Left colon (tissue), 2 donors: ENCODE data around the gene LRRC23. TPM values are rescaled to one million over a fixed set of nuclear protein-coding genes. Genes with fewer than 3 reads are reported as not detected.

ENCODE experiments used
- ATAC-seq: fragments of 200-7000 bp; cut with Tn5 transposase; one replicate; pipeline ENCODE4 v1.9.1; 2020; ENCODE audit warnings: mild to moderate bottlenecking, moderate library complexity
- DNase-seq, 2 donors: peaks; one replicate each; pipeline ENCODE4 v3.0.0-alpha.2; 2020
- intact Hi-C, 2 donors: fragments of 100-400 bp; cut with DNase I in 1 of 2; cut with micrococcal nuclease in 1 of 2; formaldehyde crosslinking; loops; one replicate each; pipeline versions ENCODE4 v1.11.2 to v1.14.0; 2022; cut with DNase I, micrococcal nuclease
- total RNA-seq, 2 donors: library from RNA; stranded (reverse); fragmentation: NEBNext Ultra II Directional; extraction: Animal tissue kit (Norgen Biotek cat#: 25700); gene quantifications; one replicate each; pipeline ENCODE4 v1.2.1, GENCODE V29; 2021
- donor health status: DM: no; HTN: no; CAD: no.
- donor health status: DM: yes; HTN: yes; CAD: no.

The LRRC23 gene
- total RNA-seq, 2 donors from 2014 or later = 2.9 to 4.3 TPM

DNA sequence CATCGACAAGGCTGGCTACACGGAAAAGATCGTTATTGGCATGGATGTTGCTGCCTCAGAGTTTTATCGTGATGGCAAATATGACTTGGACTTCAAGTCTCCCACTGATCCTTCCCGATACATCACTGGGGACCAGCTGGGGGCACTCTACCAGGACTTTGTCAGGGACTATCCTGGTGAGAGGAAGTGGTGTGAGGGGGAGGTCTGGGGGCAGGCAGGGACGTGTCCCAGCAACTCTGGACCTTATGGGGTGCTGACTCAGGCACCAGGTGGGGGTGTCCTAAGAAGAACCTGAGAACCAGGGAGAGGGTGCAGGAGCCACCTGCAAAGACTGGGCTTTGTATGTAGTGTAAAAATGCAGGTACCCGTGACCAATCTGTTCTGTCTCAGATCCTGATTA lies 15.0 kb downstream of the LRRC23 start:
- intact Hi-C loops = no loop called here
- ATAC-seq (no peak), DNase-seq (no peak)

DNA sequence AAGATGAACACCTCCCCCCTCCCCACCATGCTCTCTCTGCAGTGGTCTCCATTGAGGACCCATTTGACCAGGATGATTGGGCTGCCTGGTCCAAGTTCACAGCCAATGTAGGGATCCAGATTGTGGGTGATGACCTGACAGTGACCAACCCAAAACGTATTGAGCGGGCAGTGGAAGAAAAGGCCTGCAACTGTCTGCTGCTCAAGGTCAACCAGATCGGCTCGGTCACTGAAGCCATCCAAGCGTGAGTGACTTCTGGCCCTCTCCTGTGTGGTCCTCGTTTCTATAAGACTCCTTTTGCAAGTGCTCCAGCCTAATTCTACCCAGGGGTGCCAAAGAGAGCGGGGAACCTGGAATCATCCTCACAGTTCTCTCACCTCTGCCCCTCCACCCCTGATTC lies 16.9 kb downstream of the LRRC23 start:
- intact Hi-C loops = no loop called here
- no peak for DNase-seq
- no peak for ATAC-seq

DNA sequence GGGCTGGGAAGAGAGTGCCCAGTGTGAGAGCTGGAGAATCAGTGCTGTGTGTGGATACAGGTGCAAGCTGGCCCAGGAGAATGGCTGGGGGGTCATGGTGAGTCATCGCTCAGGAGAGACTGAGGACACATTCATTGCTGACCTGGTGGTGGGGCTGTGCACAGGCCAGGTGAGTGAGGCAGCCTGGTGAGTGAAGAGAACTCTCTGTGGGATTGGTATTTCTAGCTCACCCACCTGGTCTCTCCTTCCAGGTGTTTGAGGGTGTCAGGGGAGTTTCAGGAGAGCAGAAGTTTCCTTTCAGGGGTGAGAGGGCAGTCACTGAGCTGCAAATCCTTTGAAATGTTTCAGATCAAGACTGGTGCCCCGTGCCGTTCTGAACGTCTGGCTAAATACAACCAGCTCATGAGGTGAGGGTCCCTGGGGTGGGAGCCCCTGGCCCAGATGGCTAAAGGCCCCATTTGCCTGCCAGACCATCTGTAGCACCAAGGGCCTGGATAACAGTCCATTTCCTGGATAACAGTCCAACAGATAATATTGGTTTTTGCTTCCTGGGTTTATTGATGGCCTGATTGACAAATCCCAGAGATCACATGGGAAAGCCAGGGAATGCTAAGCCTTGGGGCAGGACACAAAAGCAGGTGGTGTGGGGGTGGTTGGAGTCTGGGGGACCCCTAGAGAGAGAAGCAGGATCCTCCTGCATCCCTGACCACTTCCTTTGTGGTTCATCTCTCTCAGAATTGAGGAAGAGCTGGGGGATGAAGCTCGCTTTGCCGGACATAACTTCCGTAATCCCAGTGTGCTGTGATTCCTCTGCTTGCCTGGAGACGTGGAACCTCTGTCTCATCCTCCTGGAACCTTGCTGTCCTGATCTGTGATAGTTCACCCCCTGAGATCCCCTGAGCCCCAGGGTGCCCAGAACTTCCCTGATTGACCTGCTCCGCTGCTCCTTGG lies 17.6 kb downstream of the LRRC23 start:
- DNase-seq = no peak
- ATAC-seq = no peak
- intact Hi-C loops = no loop called here

DNA sequence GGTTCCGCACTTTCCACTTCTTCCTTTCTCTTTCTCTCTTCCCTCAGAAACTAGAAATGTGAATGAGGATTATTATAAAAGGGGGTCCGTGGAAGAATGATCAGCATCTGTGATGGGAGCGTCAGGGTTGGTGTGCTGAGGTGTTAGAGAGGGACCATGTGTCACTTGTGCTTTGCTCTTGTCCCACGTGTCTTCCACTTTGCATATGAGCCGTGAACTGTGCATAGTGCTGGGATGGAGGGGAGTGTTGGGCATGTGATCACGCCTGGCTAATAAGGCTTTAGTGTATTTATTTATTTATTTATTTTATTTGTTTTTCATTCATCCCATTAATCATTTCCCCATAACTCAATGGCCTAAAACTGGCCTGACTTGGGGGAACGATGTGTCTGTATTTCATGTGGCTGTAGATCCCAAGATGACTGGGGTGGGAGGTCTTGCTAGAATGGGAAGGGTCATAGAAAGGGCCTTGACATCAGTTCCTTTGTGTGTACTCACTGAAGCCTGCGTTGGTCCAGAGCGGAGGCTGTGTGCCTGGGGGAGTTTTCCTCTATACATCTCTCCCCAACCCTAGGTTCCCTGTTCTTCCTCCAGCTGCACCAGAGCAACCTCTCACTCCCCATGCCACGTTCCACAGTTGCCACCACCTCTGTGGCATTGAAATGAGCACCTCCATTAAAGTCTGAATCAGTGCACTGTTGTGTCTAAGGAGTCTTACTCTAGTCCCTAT lies 18.5 kb downstream of the LRRC23 start:
- DNase-seq = no peak
- intact Hi-C loops = no loop called here
- no peak for ATAC-seq

DNA sequence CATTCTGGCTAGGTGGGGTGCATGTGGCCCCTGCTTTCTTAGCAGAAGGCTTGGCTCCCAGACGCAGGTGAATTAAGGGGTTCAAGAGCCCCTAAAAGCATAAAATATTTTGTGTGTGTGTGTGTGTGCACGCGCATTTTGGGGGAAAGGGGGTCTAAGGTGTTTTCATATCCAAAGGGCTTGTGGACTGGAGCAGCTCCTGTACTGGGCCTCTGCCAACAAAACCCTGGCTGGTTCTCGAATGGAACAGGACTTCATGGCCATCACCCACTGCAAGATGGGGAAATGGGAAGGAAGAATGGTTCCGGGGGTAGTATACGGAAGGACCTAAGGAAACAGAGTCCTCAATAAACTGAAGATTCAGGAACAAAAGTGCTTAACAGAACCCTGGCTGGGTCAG lies 19.2 kb downstream of the LRRC23 start:
- intact Hi-C loops = no loop called here
- no peak for DNase-seq

DNA sequence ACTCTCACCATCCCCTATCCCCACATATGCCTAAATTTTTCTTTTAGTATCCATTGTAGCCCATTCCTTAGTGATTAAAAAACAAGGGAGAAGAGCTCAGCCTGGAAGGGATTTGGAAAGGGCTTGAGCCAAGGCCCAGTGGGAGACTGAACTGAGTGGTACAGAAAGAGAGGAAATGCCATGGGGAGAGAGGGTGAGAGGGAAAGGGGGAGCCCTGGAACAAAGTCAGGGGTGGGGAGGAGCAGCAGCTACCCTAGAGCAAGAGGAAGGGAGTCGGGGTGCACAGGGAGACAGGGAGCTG lies 20.6 kb downstream of the LRRC23 start:
- intact Hi-C loops = no loop called here

More for the DNA sequence above, 19.2 kb downstream of the LRRC23 start:
- no peak for ATAC-seq

DNA sequence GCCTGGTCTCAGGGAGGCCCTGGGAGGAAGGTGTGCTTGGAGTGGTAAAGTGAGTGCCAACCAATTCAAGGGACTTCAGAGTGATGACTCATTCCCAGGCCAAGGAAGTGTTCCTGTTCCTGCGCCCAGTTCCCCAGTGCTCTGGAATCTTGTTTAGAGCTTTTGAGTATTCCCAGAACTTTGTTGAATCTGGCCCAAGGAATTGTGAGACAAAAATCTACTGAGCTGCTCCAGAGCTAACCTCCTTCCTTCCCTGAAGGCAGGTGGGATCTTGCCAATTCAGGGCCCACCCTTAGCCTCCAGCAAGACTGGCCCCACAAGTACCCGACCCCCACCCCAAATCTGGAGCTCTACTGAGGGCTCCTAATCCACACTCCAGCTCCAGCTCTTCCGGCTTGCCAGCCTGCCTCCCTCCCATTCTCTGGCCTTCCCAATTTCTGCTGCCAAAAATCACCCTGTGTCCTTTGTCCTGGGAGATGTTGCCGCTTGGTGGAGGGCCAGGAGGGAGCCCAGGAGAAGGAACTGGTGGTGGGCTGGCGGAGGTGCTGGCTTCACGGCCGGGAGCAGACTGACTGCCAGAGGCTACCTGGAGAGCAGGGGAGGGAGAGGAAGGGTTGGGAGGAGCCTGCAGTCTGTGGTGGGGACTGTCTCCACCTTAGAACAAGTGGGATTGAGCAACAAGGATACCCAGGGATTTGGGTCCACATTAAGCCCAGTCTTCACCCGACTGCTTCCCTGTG lies 21.1 kb downstream of the LRRC23 start:
- ATAC-seq (peak; percentile 70), DNase-seq (peak; percentile 55 to 85)
- intact Hi-C loops = no loop called here

More for the DNA sequence above, 20.6 kb downstream of the LRRC23 start:
- no peak for DNase-seq
- ATAC-seq = no peak

DNA sequence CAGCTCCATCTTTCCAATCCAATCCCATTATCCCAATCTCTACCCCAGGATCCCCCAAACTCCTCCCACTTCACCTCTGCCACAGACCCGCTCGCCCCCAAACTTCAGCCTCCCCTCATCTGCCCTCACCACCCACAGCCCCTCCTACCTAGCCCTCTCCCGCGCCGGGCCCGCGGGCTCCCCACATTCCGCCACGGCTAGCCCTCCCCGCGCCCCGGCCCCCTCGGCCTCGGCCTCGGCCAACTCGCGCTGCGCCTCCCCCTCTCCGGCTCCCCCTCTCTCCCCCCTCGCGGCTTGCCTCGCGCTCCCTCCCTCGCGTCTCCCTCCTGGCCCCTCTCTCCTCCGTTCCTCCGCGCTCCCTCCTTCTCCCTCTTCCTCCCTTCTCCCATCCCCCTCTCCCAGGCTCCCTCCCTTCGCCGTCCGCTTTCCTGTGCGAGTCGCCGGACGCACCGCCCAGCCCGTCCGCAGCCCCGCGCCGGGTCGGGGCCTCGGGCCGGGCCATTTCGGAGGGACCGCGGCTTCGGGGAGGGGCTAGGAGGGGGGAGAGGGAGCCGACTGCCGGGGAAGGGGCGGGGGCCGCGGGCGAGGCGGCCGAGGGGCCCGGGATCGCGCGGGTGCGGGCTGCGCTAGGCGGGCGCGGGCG lies 22.9 kb downstream of the LRRC23 start, which contains the start of gene ATN1:
ATN1 (plus strand) TSS at position 581 of the 643 bp plus-strand sequence. CDS start 6,043 bp downstream, outside the sequence.
- peak; percentile 77 to 87 for DNase-seq
- intact Hi-C loops = no loop called here
- peak; percentile 53 for ATAC-seq

DNA sequence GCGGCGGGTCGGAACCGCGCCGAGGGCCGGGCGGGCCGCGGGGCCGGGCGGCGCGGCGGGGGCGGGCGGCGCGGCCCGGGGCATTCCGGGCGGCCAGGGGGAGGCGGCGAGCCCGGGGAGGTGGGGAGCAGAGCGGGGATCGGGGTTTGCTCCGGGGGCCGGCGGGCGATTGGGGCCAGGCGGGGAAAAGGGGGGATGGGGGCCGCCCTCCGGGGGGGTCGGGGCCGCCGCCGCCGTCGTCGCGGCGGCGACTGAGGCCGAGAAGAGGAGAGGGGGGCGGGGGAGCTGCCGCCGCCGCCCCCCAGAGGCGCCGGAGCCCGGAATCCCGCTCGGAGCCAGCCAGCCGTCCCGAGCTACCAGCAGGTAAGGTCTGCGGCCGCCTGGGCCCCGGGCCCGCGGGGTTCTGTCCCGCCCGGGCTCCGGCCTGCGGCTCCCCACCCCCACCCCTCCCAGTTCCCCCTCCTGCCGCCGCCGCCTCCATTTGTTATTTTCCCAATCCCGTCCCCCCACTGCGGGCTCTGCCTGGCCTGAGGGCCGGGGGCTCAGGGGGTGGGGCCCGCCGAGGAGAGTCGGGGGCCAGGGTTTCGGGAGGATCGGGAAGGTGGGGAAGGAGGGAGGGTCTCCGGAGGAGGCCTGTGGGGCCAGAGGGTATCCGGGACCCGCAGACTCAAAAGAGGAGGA lies 23.5 kb downstream of the LRRC23 start:
- intact Hi-C loops = no loop called here
- no peak for DNase-seq
- ATAC-seq = peak; percentile 12

DNA sequence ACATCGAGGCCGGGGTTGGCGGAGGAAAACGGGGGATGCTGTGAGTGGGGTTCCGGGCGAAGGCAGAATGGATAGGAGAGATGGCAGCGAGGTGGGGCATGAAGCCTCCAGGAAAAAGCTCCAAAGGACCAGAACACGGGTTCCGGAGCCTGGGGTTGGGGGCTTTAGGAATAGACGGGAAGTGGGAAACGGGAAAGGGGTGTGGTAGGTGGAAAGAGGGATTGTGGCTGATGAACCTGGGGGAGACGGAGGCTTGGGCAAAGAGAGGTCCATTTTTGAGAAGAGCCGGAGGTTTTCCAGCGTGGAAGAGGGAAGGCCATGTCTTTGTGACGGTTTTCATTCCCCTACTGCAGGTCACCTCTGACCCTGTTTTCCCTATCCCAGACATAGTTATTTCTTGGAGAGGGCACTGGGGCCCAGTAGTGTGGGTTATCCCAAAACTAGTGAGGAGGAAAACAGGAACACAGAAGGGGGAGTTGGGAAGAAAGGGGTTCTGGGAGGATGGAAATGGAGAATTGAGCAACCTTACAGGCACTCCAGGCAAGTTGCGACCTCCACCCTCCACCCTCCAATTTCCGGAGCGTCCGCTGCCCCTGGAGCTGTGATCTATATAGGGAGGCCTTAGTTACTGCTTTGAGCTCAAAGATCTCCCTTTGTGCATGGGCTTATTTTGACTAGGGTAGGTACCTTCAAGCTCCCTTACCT lies 24.2 kb downstream of the LRRC23 start:
- no peak for DNase-seq
- no peak for ATAC-seq
- intact Hi-C loops = no loop called here

DNA sequence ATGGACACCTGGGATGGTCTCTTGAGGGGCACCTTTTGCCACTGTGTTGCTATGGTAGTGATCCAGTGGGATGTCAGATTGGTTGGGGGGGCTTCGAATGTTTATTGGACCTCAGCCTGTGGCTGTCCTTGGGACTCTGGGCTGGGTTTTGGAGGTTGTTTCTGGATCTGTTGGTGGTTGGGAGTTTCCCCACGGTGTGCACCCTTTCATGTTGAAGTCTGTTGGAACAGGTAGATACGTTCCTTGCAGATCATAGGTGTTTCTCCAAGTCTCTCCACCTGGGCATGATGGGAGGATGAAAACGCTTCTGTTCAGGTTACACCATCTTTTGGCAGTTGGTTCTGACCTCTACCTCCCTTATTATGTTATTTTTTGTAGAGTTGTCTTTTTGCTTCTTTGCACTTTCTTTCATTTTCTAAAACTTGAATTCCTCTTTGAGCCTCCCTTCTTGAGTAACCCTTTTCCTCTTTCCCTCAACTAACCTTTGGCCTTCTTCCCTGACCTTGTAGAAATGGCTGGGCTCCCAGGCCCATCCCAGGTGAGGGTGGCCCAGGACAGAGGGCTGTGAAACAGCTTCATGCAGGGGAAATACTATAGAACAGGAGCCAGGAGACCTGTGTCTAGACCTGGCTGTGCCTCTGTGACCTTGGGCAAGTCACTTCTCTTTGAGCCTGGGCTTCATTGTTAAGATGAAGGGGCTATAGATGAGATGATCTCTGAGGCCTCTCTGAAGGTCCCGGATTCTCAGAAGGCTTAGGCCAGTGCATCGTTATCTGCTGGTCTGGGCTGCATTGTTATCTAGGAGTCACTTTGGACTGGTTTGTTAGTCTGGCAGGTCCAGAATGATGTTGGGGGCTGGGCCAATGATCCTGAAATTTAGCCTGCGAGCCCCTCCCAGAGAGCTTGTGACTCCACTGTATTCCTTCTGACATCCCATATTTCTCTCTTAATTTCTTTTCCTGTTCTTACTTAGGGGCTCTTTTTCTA lies 25.1 kb downstream of the LRRC23 start:
- intact Hi-C loops = no loop called here
- DNase-seq (no peak), ATAC-seq (no peak)

DNA sequence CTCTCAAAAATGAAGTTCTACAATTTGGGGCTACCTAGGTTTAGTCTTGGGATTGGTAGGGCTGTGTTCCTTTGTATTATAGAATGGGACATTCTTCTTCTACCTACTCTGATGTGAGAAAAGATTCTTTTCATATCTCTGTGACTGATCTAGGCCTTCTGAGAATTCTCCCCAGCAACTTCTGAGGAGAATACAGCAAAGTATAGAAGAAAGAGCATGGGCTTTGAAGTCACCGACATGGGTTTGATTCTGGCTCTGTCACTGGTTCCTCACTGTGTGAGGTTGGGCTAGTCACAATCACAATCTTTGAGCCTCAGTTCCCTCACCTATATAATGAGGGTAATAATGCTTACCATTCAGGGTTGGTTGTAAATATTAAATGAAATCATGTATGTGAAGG lies 28.1 kb downstream of the LRRC23 start:
- no peak for DNase-seq
- no peak for ATAC-seq
- intact Hi-C loops = no loop called here

DNA sequence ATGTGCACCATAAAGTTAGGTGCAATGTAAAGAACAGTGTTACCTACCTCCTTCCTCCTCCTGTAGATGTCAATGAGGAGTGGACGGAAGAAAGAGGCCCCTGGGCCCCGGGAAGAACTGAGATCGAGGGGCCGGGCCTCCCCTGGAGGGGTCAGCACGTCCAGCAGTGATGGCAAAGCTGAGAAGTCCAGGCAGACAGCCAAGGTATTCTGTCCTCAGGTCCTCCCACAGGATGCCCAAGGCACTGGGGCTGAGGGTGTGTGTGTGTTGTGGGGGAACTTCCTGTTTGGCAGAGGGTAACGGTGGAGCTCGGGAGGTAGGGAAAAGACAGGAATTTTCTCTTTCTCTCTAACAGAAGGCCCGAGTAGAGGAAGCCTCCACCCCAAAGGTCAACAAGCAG lies 29.5 kb downstream of the LRRC23 start:
- intact Hi-C loops = no loop called here
- ATAC-seq (no peak), DNase-seq (no peak)

DNA sequence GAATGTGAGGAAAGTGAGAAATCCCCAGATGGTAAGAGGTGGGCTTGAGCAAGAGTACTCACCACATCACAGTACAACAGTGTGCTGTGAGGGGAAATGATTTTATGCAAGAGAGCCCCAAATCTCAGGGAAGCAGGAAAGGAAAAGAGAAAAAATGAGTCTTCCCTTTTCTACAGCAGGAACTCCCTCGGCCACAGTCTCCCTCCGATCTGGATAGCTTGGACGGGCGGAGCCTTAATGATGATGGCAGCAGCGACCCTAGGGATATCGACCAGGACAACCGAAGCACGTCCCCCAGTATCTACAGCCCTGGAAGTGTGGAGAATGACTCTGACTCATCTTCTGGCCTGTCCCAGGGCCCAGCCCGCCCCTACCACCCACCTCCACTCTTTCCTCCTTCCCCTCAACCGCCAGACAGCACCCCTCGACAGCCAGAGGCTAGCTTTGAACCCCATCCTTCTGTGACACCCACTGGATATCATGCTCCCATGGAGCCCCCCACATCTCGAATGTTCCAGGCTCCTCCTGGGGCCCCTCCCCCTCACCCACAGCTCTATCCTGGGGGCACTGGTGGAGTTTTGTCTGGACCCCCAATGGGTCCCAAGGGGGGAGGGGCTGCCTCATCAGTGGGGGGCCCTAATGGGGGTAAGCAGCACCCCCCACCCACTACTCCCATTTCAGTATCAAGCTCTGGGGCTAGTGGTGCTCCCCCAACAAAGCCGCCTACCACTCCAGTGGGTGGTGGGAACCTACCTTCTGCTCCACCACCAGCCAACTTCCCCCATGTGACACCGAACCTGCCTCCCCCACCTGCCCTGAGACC lies 31.0 kb downstream of the LRRC23 start:
- DNase-seq (no peak), ATAC-seq (no peak)
- intact Hi-C loops = no loop called here

DNA sequence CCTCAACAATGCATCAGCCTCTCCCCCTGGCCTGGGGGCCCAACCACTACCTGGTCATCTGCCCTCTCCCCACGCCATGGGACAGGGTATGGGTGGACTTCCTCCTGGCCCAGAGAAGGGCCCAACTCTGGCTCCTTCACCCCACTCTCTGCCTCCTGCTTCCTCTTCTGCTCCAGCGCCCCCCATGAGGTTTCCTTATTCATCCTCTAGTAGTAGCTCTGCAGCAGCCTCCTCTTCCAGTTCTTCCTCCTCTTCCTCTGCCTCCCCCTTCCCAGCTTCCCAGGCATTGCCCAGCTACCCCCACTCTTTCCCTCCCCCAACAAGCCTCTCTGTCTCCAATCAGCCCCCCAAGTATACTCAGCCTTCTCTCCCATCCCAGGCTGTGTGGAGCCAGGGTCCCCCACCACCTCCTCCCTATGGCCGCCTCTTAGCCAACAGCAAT lies 31.6 kb downstream of the LRRC23 start:
- DNase-seq (no peak), ATAC-seq (no peak)
- intact Hi-C loops = no loop called here
